OCI-LY1 (cell line): ENCODE results near the gene NF2.

Experiments used
- EZH2 ChIP-seq: fragments of 200-600 bp; sonication (generic), shearing (Covaris generic); IDR thresholded peaks from 2 replicates; pipeline ENCODE4 v1.8.0; 2017; ENCODE audit warnings: borderline replicate concordance, mixed run types, mild to moderate bottlenecking, antibody characterized with exemption, low read length, moderate library complexity, mixed read lengths
- TF ChIP-seq, protein P1 (sequence below): fragments of 200-600 bp; sonication (generic), shearing (Covaris generic); IDR thresholded peaks from 2 replicates; pipeline ENCODE4 v1.5.1; 2017; ENCODE audit warnings: mild to moderate bottlenecking, antibody characterized with exemption, low read length, moderate library complexity, mixed read lengths

DNA sequence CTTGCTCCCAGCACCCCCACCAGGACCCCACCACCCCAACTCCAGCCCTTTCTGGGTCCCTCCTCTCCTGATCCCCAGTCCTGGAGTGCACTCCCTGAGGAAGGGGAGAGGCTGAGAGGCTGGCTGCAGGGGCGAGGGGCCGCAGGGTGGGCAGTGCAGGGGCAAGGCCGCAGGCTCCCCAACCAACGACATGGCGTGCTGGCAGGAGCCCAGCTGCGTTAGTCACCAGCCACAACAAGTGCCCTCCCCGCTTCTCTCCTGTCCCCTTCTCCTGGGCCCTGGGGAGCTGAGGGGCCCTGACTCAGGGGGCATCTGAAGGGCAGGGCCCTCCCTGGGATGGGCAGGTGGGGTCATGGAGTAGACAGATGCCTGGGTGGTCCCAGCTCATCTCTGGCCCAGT lies 118.7 kb downstream of the NF2 start:
- no peak for TF ChIP-seq EZH2
- TF ChIP-seq, protein P1, sequence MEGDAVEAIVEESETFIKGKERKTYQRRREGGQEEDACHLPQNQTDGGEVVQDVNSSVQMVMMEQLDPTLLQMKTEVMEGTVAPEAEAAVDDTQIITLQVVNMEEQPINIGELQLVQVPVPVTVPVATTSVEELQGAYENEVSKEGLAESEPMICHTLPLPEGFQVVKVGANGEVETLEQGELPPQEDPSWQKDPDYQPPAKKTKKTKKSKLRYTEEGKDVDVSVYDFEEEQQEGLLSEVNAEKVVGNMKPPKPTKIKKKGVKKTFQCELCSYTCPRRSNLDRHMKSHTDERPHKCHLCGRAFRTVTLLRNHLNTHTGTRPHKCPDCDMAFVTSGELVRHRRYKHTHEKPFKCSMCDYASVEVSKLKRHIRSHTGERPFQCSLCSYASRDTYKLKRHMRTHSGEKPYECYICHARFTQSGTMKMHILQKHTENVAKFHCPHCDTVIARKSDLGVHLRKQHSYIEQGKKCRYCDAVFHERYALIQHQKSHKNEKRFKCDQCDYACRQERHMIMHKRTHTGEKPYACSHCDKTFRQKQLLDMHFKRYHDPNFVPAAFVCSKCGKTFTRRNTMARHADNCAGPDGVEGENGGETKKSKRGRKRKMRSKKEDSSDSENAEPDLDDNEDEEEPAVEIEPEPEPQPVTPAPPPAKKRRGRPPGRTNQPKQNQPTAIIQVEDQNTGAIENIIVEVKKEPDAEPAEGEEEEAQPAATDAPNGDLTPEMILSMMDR, result no peak
